Upper lobe of left lung (tissue), 6 donors: ENCODE measurements around the gene FURIN. TPM values are rescaled to one million over a fixed set of nuclear protein-coding genes. Genes with fewer than 3 reads are reported as not detected.
"Not testable (repeated sequence)": the region's sequence is repeated elsewhere in the genome, so short reads cannot be mapped to it uniquely, and the experiment has no call there.

Experiments used
- ATAC-seq, 2 donors: fragments of 200-7000 bp; cut with Tn5 transposase; one replicate each; pipeline ENCODE4 v1.9.1; 2022; ENCODE audit warnings: mild to moderate bottlenecking in 2 of 2, moderate library complexity in 2 of 2; ENCODE audit not compliant: low FRiP score in 2 of 2
- DNase-seq, 2 donors: peaks; one replicate each; pipeline ENCODE4 v3.0.0-alpha.2; 2019 to 2020
- H3K27ac ChIP-seq, 4 donors: fragments of 200-600 bp; sonication (generic); one replicate each; pipeline ENCODE4 v1.5.1; 2016 to 2019
- H3K27me3 ChIP-seq, 4 donors: fragments of 200-600 bp; sonication (generic); one replicate each; pipeline ENCODE4 v1.5.1; 2017 to 2019
- H3K36me3 ChIP-seq, 4 donors: fragments of 200-600 bp; sonication (generic); one replicate each; pipeline ENCODE4 v1.5.1; 2016 to 2019
- H3K4me1 ChIP-seq, 4 donors: fragments of 200-600 bp; sonication (generic); one replicate each; pipeline ENCODE4 v1.5.1; 2018 to 2019
- H3K4me3 ChIP-seq, 4 donors: fragments of 200-600 bp; sonication (generic); one replicate each; pipeline ENCODE4 v1.5.1; 2017 to 2019; ENCODE audit warnings: mild to moderate bottlenecking in 2 of 4, moderate library complexity in 1 of 4
- H3K9me3 ChIP-seq, 4 donors: fragments of 200-600 bp; sonication (generic); one replicate each; pipeline ENCODE4 v1.5.1; 2018 to 2019
- CTCF ChIP-seq, 6 experiments: fragments of 450-650 bp in 4 of 6; fragments of 200-600 bp in 2 of 6; sonication (generic) in 2 of 6; IDR thresholded peaks; one replicate each; pipeline ENCODE4 v1.5.1; 2016 to 2019; ENCODE audit warnings: antibody characterized with exemption in 6 of 6
- EP300 ChIP-seq, 4 donors: sonication (generic); formaldehyde crosslinking; IDR thresholded peaks; one replicate each; pipeline ENCODE4 v1.5.1; 2017; ENCODE audit warnings: antibody characterized with exemption in 4 of 4, control low read depth in 2 of 4
- POLR2A ChIP-seq, 4 donors: fragments of 450-650 bp; IDR thresholded peaks; one replicate each; pipeline ENCODE4 v1.5.1; 2016 to 2017; ENCODE audit warnings: antibody characterized with exemption in 4 of 4, mild to moderate bottlenecking in 2 of 4
- POLR2AphosphoS5 ChIP-seq, 2 donors: sonication (generic); formaldehyde crosslinking; IDR thresholded peaks; one replicate each; pipeline ENCODE4 v1.5.1; 2017; ENCODE audit warnings: antibody characterized with exemption in 2 of 2
- WGBS, 2 donors: methylation state at CpG; one replicate each; pipeline ENCODE4 v1.1.5; 2017 to 2018; 5-methylcytosine and 5-hydroxymethylcytosine counted together
- total RNA-seq, 6 donors: library from RNA; depleted of rRNA in 4 of 6; stranded (reverse); fragments of >200 nt in 4 of 6; gene quantifications; one replicate each; pipeline versions ENCODE4 v1.1.0 to v1.2.1, GENCODE V29; 2016 to 2021
- donor health status: DM: no; HTN: no; CAD: no; lungs with moderate emphysema.
- donor health status: DM: no; HTN: yes; CAD: no; lungs with severe emphysema.

The FURIN gene
- total RNA-seq, 6 donors from 2014 or later, result 59.0 to 150 (median 108) TPM

GRCh38 chr15:90823455-90823974, 44.9 kb upstream of the FURIN start:
- WGBS, 2 donors, result 82 to 89% methylated on average over 5 to 7 of the region's 7 CpGs
- Histone ChIP-seq H3K9me3 (no peaks in the 10 kb centered on the region), H3K36me3 (no peaks in the 10 kb centered on the region), H3K27ac (no peak overlapping the region), H3K4me1 (peaks cover under 1 to 5% (median 3%) of the 10 kb centered on the region in 4 donors), H3K4me3 (no peak overlapping the region), H3K27me3 (no peaks in the 10 kb centered on the region)
- DNase-seq, result no peak
- TF ChIP-seq EP300 (IDR thresholded peaks at IDR 0.05) (no peak), CTCF (IDR thresholded peaks at IDR 0.05) (no peak), POLR2A (IDR thresholded peaks at IDR 0.05) (no peak), POLR2AphosphoS5 (IDR thresholded peaks at IDR 0.05) (no peak)
- no peak for ATAC-seq

- H3K27me3 ChIP-seq, DNase-seq, H3K36me3 ChIP-seq, H3K27ac ChIP-seq, H3K9me3 ChIP-seq, H3K4me3 ChIP-seq, ATAC-seq: not testable (repeated sequence)
- H3K4me1 ChIP-seq, result peaks cover 8 to 11% (median 10%) of the 10 kb centered on the region in 4 donors
- 91 to 96% methylated on average over 31 to 33 of the region's 49 CpGs for WGBS, 2 donors
These were observed 43.1 kb upstream of the FURIN start for GRCh38 chr15:90825115-90825899.

- not testable (repeated sequence) for DNase-seq, H3K9me3 ChIP-seq, H3K36me3 ChIP-seq, H3K27me3 ChIP-seq, ATAC-seq, H3K4me3 ChIP-seq, H3K27ac ChIP-seq
- 93 to 94% methylated on average over 26 of the region's 26 CpGs for WGBS, 2 donors
- peaks cover 13 to 16% (median 14%) of the 10 kb centered on the region in 4 donors for H3K4me1 ChIP-seq
These were observed 42.0 kb upstream of the FURIN start for GRCh38 chr15:90826206-90826885.

- H3K4me3 ChIP-seq, result no peak overlapping the region
- no peaks in the 10 kb centered on the region for H3K27me3 ChIP-seq
- H3K9me3 ChIP-seq, result no peaks in the 10 kb centered on the region
- H3K27ac ChIP-seq, result no peak overlapping the region
- 82 to 87% methylated on average over 19 to 20 of the region's 20 CpGs for WGBS, 2 donors
- peaks cover 13 to 16% (median 14%) of the 10 kb centered on the region in 4 donors for H3K4me1 ChIP-seq
- no peaks in the 10 kb centered on the region for H3K36me3 ChIP-seq
- TF ChIP-seq POLR2A (IDR thresholded peaks at IDR 0.05), result no peak
- TF ChIP-seq CTCF (IDR thresholded peaks at IDR 0.05), result no peak
- no peak for ATAC-seq
- DNase-seq, result no peak
These were observed 41.4 kb upstream of the FURIN start for GRCh38 chr15:90826886-90827435.

- no peaks in the 10 kb centered on the region for H3K36me3 ChIP-seq
- no peak for TF ChIP-seq EP300 (IDR thresholded peaks at IDR 0.05)
- no peak for TF ChIP-seq POLR2A (IDR thresholded peaks at IDR 0.05)
- TF ChIP-seq POLR2AphosphoS5 (IDR thresholded peaks at IDR 0.05), result no peak
- no peak for TF ChIP-seq CTCF (IDR thresholded peaks at IDR 0.05)
- DNase-seq, result no peak
These were observed 40.3 kb upstream of the FURIN start for GRCh38 chr15:90828111-90828510.

More at GRCh38 chr15:90828111-90828510, 40.3 kb upstream of the FURIN start:
- Histone ChIP-seq H3K27me3 (no peaks in the 10 kb centered on the region), H3K4me1 (peaks cover 13 to 16% (median 14%) of the 10 kb centered on the region in 4 donors), H3K9me3 (no peaks in the 10 kb centered on the region), H3K27ac (no peak overlapping the region), H3K4me3 (no peak overlapping the region)
- no peak for ATAC-seq
- WGBS, 2 donors, result 87 to 92% methylated on average over 10 to 12 of the region's 12 CpGs
